IMR-90 (cell line): ENCODE data around the gene SYTL3. TPM values are rescaled to one million over a fixed set of nuclear protein-coding genes. Genes with fewer than 3 reads are reported as not detected.

Experiments used
- ATAC-seq: fragments of 200-7000 bp; cut with Tn5 transposase; 2 replicates; pipeline ENCODE4 v1.9.1; 2020; ENCODE audit warnings: low read depth, mild to moderate bottlenecking, moderate library complexity
- BruUV-seq: library from RNA; stranded (reverse); fragments of 400-500 nt; replicated peaks from 2 replicates; lab custom pipeline; 2021; lab: Mats Ljungman, UMichigan
- CTCF ChIA-PET: fragments of 300-600 bp; formaldehyde crosslinking; extraction: SDS; loops from one replicate; lab custom pipeline; 2021; ENCODE audit warnings: antibody characterized with exemption; lab: Yijun Ruan, JAX
- POLR2A ChIA-PET: fragments of 300-600 bp; sonication (Branson Sonifier 250); formaldehyde crosslinking; loops from one replicate; lab custom pipeline; 2022; ENCODE audit warnings: antibody characterized with exemption; ENCODE audit not compliant: unreplicated experiment; lab: Charles Lee
- DNase-seq: peaks from one replicate; pipeline ENCODE4 v3.0.0; 2013
- H2AFZ ChIP-seq: replicated peaks from 2 replicates; pipeline ENCODE3; 2013; ENCODE audit warnings: low read length, mild to moderate bottlenecking; ENCODE audit not compliant: poor library complexity
- H2AK5ac ChIP-seq: 2 replicates; pipeline ENCODE4 v1.6.1; 2013; ENCODE audit warnings: low read depth, low read length, inconsistent platforms
- H2AK9ac ChIP-seq: replicated peaks from 2 replicates; pipeline ENCODE3; 2013; ENCODE audit warnings: mild to moderate bottlenecking, low read depth, low read length, moderate library complexity; ENCODE audit not compliant: poor library complexity
- H2BK120ac ChIP-seq: 2 replicates; pipeline ENCODE4 v1.6.1; 2013; ENCODE audit warnings: low read depth, low read length, inconsistent platforms
- H2BK15ac ChIP-seq: 3 replicates; pipeline ENCODE4 v1.6.1; 2013; ENCODE audit warnings: low read depth, low read length, inconsistent platforms
- H2BK20ac ChIP-seq: 2 replicates; pipeline ENCODE4 v1.6.1; 2013; ENCODE audit warnings: low read depth, mild to moderate bottlenecking, inconsistent platforms, low read length, moderate library complexity
- H2BK5ac ChIP-seq: 2 replicates; pipeline ENCODE4 v1.6.1; 2013; ENCODE audit warnings: mild to moderate bottlenecking, low read depth, low read length, inconsistent platforms; ENCODE audit not compliant: poor library complexity, severe bottlenecking
- H3K14ac ChIP-seq: replicated peaks from 2 replicates; pipeline ENCODE4 v1.6.1; 2013; ENCODE audit warnings: low read depth, low read length, inconsistent platforms
- H3K18ac ChIP-seq: 2 replicates; pipeline ENCODE4 v1.6.1; 2013; ENCODE audit warnings: low read depth, low read length, control low read depth
- H3K23ac ChIP-seq: 2 replicates; pipeline ENCODE4 v1.6.1; 2013; ENCODE audit warnings: low read depth, low read length, inconsistent platforms
- H3K27ac ChIP-seq: 2 replicates; pipeline ENCODE4 v1.5.1; 2013; ENCODE audit warnings: mild to moderate bottlenecking, control low read depth, low read length; ENCODE audit not compliant: insufficient read depth
- H3K27me3 ChIP-seq: 2 replicates; pipeline ENCODE4 v1.6.1; 2013; ENCODE audit warnings: low read length; ENCODE audit not compliant: control insufficient read depth, insufficient read depth
- H3K36me3 ChIP-seq: 2 replicates; pipeline ENCODE4 v1.6.1; 2013; ENCODE audit warnings: low read length, mixed read lengths; ENCODE audit not compliant: control insufficient read depth, insufficient read depth
- H3K4ac ChIP-seq: 2 replicates; pipeline ENCODE4 v1.6.1; 2013; ENCODE audit warnings: low read depth, low read length, inconsistent platforms
- H3K4me1 ChIP-seq: 2 replicates; pipeline ENCODE4 v1.6.1; 2013; ENCODE audit warnings: low read length, mixed read lengths; ENCODE audit not compliant: control insufficient read depth, insufficient read depth
- H3K4me2 ChIP-seq: 2 replicates; pipeline ENCODE4 v1.6.1; 2013; ENCODE audit warnings: low read depth, mild to moderate bottlenecking, control low read depth, low read length, moderate library complexity
- H3K4me3 ChIP-seq: 2 replicates; pipeline ENCODE4 v1.5.1; 2013; ENCODE audit warnings: low read depth, mild to moderate bottlenecking, control low read depth, low read length, moderate library complexity; ENCODE audit not compliant: insufficient read depth
- H3K56ac ChIP-seq: 2 replicates; pipeline ENCODE4 v1.6.1; 2013; ENCODE audit warnings: low read length, inconsistent platforms; ENCODE audit not compliant: insufficient read depth; ENCODE audit errors: extremely low read depth
- H3K79me1 ChIP-seq, 2 experiments: 2 replicates each; pipeline ENCODE4 v1.6.1; 2013; ENCODE audit warnings: low read length in 2 of 2, inconsistent platforms in 1 of 2, low read depth in 1 of 2
- H3K9ac ChIP-seq: 2 replicates; pipeline ENCODE4 v1.6.1; 2013; ENCODE audit warnings: low read depth, low read length, control low read depth
- H3K9me1 ChIP-seq: 2 replicates; pipeline ENCODE4 v1.6.1; 2013; ENCODE audit warnings: low read length, inconsistent platforms; ENCODE audit not compliant: insufficient read depth
- H3K9me3 ChIP-seq: 2 replicates; pipeline ENCODE4 v1.6.1; 2013; ENCODE audit warnings: low read length; ENCODE audit not compliant: control insufficient read depth, insufficient read depth
- H4K20me1 ChIP-seq: 2 replicates; pipeline ENCODE4 v1.6.1; 2013; ENCODE audit warnings: low read length, inconsistent platforms; ENCODE audit not compliant: insufficient read depth
- H4K5ac ChIP-seq: 2 replicates; pipeline ENCODE4 v1.6.1; 2013; ENCODE audit warnings: mild to moderate bottlenecking, low read depth, low read length, control low read depth
- H4K8ac ChIP-seq, 2 experiments: 2 replicates each; pipeline ENCODE4 v1.6.1; 2013; ENCODE audit warnings: low read depth in 2 of 2, low read length in 2 of 2, control low read depth in 1 of 2, inconsistent platforms in 1 of 2
- H4K91ac ChIP-seq: 2 replicates; pipeline ENCODE4 v1.6.1; 2013; ENCODE audit warnings: low read depth, low read length, inconsistent platforms; ENCODE audit not compliant: insufficient read depth
- BHLHE40 ChIP-seq: fragments of 150-350 bp; IDR thresholded peaks from 2 replicates; pipeline ENCODE4 v1.6.1; 2016; ENCODE audit warnings: mild to moderate bottlenecking, low read depth, low read length
- CHD1 ChIP-seq: IDR thresholded peaks from 2 replicates; pipeline ENCODE4 v1.6.1; 2012; ENCODE audit warnings: low read depth, low read length, improper control_type of control experiment
- CTCF ChIP-seq: conservative IDR thresholded peaks from 2 replicates; pipeline ENCODE4 v1.5.1; 2012; ENCODE audit warnings: mild to moderate bottlenecking, low read depth, low read length, improper control_type of control experiment
- FOS ChIP-seq: fragments of 150-350 bp; IDR thresholded peaks from 2 replicates; pipeline ENCODE4 v1.6.1; 2016; ENCODE audit warnings: low read depth, low read length
- MAFK ChIP-seq: IDR thresholded peaks from 2 replicates; pipeline ENCODE4 v1.6.1; 2012; ENCODE audit warnings: low read depth, low read length, improper control_type of control experiment
- NFE2L2 ChIP-seq: fragments of 150-350 bp; IDR thresholded peaks from 2 replicates; pipeline ENCODE4 v1.6.1; 2016; ENCODE audit warnings: low read depth, mild to moderate bottlenecking, low read length
- POLR2A ChIP-seq: IDR thresholded peaks from 2 replicates; pipeline ENCODE4 v1.6.1; 2012; ENCODE audit warnings: mild to moderate bottlenecking, low read depth, low read length
- RAD21 ChIP-seq: IDR thresholded peaks from 2 replicates; pipeline ENCODE4 v1.6.1; 2012; ENCODE audit warnings: low read length, improper control_type of control experiment
- RCOR1 ChIP-seq: IDR thresholded peaks from 2 replicates; pipeline ENCODE4 v1.6.1; 2012; ENCODE audit warnings: mild to moderate bottlenecking, low read length, improper control_type of control experiment; ENCODE audit not compliant: insufficient replicate concordance
- WGBS, 2 experiments: methylation state at CpG; one replicate each; pipeline versions ENCODE4 v1.1.5 to v1.1.7; 2013; ENCODE audit warnings: missing lambda C conversion rate in 2 of 2; ENCODE audit not compliant: insufficient read length in 1 of 2; ENCODE audit errors: extremely low coverage in 2 of 2; 5-methylcytosine and 5-hydroxymethylcytosine counted together
- dilution Hi-C: fragments of 300-500 bp; cut with HindIII; formaldehyde crosslinking; loops from one replicate; pipeline ENCODE4 v1.14.3; 2018; ENCODE audit warnings: low sequenced_read_pairs; ENCODE audit not compliant: unreplicated experiment
- in situ Hi-C: fragments of 300-500 bp; cut with MboI; formaldehyde crosslinking; loops from 3 replicates; pipeline ENCODE4 v1.14.3; 2019; ENCODE audit warnings: low sequenced_read_pairs, inconsistent platforms, mixed read lengths
- intact Hi-C: fragments of 100-400 bp; cut with micrococcal nuclease; formaldehyde crosslinking; loops from 2 replicates; pipeline ENCODE4 v1.10.0; 2022
- polyA plus RNA-seq, 3 experiments: library from polyadenylated mRNA; depleted of rRNA; stranded (reverse); fragments of >200 nt; gene quantifications; 2 replicates each; pipeline ENCODE4 v1.2.3, GENCODE V29; 2012; ENCODE audit warnings: low replicate concordance in 1 of 3
- total RNA-seq: library from RNA; depleted of rRNA; stranded (reverse); fragments of >200 nt; gene quantifications from 2 replicates; pipeline ENCODE4 v1.2.3, GENCODE V29; 2012
- TF ChIP-seq, protein P1 (sequence below): fragments of 150-350 bp; IDR thresholded peaks from 2 replicates; pipeline ENCODE4 v1.6.1; 2017; ENCODE audit warnings: mild to moderate bottlenecking, antibody characterized with exemption, low read length, low read depth
- TF ChIP-seq, protein P2 (sequence below): fragments of 150-350 bp; IDR thresholded peaks from 2 replicates; pipeline ENCODE4 v1.6.1; 2016; ENCODE audit warnings: low read depth, mild to moderate bottlenecking, low read length, moderate library complexity, borderline replicate concordance

The SYTL3 gene
- total and polyA plus RNA-seq, 2 of the 4 experiments (the other 2 are of a cell fraction), result 2.9 to 4.3 TPM

GRCh38 chr6:158653577-158654354, 3.9 kb downstream of the SYTL3 start:
- no peak overlapping the region for H3K4me3 ChIP-seq
- peak overlapping the region; percentile 91 for H2BK15ac ChIP-seq
- peak overlapping the region; percentile 82 for H2AFZ ChIP-seq
- H3K27ac ChIP-seq, result peak overlapping the region; percentile 93
- peak overlapping the region; percentile 90 for H3K4ac ChIP-seq
- H2BK20ac ChIP-seq, result peak overlapping the region; percentile 95
- no peaks in the 10 kb centered on the region for H3K9me3 ChIP-seq
- peaks cover 17% of the 10 kb centered on the region for H3K9me1 ChIP-seq
- ChIA-PET POLR2A (no interaction called here), CTCF (interaction anchor here (1.0 kb wide), 1 partner anchor 9 kb away, joined by 6 read pairs; the partner anchor contains the start of gene DYNLT1)
- peak overlapping the region; percentile 84 to 89 for H4K8ac ChIP-seq
- intact Hi-C loops (no loop called here), dilution Hi-C loops (no loop called here), in situ Hi-C loops (no loop called here)
- H3K14ac ChIP-seq, result peak overlapping the region; percentile 80
- H2AK9ac ChIP-seq, result peak overlapping the region; percentile 83
- peak overlapping the region; percentile 97 for H2AK5ac ChIP-seq
- H3K27me3 ChIP-seq, result no peaks in the 10 kb centered on the region
- DNase-seq (peak; percentile 72), ATAC-seq (no peak)
- peak overlapping the region; percentile 77 for H3K56ac ChIP-seq
- peak overlapping the region; percentile 83 for H4K5ac ChIP-seq
- peak overlapping the region; percentile 88 for H3K23ac ChIP-seq
- TF ChIP-seq NFE2L2 (no peak), FOS (no peak), RCOR1 (no peak), RAD21 (no peak), MAFK (no peak), BHLHE40 (no peak), CTCF (no peak), CHD1 (no peak), POLR2A (no peak; the same call in 1 of the 2 replicates)
- TF ChIP-seq, protein P1, sequence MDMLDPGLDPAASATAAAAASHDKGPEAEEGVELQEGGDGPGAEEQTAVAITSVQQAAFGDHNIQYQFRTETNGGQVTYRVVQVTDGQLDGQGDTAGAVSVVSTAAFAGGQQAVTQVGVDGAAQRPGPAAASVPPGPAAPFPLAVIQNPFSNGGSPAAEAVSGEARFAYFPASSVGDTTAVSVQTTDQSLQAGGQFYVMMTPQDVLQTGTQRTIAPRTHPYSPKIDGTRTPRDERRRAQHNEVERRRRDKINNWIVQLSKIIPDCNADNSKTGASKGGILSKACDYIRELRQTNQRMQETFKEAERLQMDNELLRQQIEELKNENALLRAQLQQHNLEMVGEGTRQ, result no peak
- TF ChIP-seq, protein P2, sequence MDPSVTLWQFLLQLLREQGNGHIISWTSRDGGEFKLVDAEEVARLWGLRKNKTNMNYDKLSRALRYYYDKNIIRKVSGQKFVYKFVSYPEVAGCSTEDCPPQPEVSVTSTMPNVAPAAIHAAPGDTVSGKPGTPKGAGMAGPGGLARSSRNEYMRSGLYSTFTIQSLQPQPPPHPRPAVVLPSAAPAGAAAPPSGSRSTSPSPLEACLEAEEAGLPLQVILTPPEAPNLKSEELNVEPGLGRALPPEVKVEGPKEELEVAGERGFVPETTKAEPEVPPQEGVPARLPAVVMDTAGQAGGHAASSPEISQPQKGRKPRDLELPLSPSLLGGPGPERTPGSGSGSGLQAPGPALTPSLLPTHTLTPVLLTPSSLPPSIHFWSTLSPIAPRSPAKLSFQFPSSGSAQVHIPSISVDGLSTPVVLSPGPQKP, result no peak
- peak overlapping the region; percentile 88 for H3K18ac ChIP-seq
- no peaks in the 10 kb centered on the region for H4K20me1 ChIP-seq
- H2BK5ac ChIP-seq, result peak overlapping the region; percentile 90
- peak overlapping the region; percentile 48; the same call in 1 of the 2 replicates for H3K4me2 ChIP-seq
- H3K4me1 ChIP-seq, result peaks cover 36% of the 10 kb centered on the region
- 48% methylated on average over 6 of the region's 15 CpGs; no CpG with 5 or more reads in 1 of the 2 experiments for WGBS, 2 experiments
- BruUV-seq, result no TSS peak
- no peaks in the 10 kb centered on the region for H3K36me3 ChIP-seq
- peak overlapping the region; percentile 94 for H2BK120ac ChIP-seq
- peak overlapping the region; percentile 98 for H4K91ac ChIP-seq
- no peak overlapping the region for H3K9ac ChIP-seq
- H3K79me1 ChIP-seq, result peaks cover 0 to 25% of the 10 kb centered on the region in 2 experiments; a peak in 1 of 4 replicates
